NCI-H1694 treated with DMSO at 0.1 percent for 48 hours (cell line): ENCODE data around the gene TOMT.

ENCODE experiments used
- DNase-seq: peaks from one replicate; lab custom pipeline; 2025; lab: John Stamatoyannopoulos, UW

Gene TOMT

GRCh38 chr11:72105888-72106287, at the start of gene TOMT:
Gene TOMT (plus strand): TSS chr11:72105924. CDS start chr11:72105952, 28 bp downstream.
- DNase-seq: no peak

GRCh38 chr11:72058416-72059034, 47.2 kb upstream of the TOMT start:
- DNase-seq: peak; percentile 48

GRCh38 chr11:72061739-72062396, 43.9 kb upstream of the TOMT start:
- DNase-seq: no peak

- DNase-seq: no peak
Observed at GRCh38 chr11:72066855-72067254, 38.9 kb upstream of the TOMT start.

GRCh38 chr11:72067266-72067665, 38.5 kb upstream of the TOMT start:
- no peak for DNase-seq

- no peak for DNase-seq
Observed at GRCh38 chr11:72067676-72068075, 38.0 kb upstream of the TOMT start.

GRCh38 chr11:72069200-72069599, 36.5 kb upstream of the TOMT start:
- no peak for DNase-seq

GRCh38 chr11:72069787-72070251, 35.9 kb upstream of the TOMT start:
- DNase-seq: no peak

GRCh38 chr11:72070491-72070890, 35.2 kb upstream of the TOMT start:
- DNase-seq: no peak

GRCh38 chr11:72072348-72072747, 33.4 kb upstream of the TOMT start:
- DNase-seq: no peak

- DNase-seq: no peak
Observed at GRCh38 chr11:72075109-72075508, 30.6 kb upstream of the TOMT start.

GRCh38 chr11:72075756-72076155, 30.0 kb upstream of the TOMT start:
- DNase-seq: no peak

- no peak for DNase-seq
Observed at GRCh38 chr11:72078477-72078876, 27.2 kb upstream of the TOMT start.

GRCh38 chr11:72079819-72080325, 25.9 kb upstream of the TOMT start:
- DNase-seq: no peak

- peak; percentile 99 for DNase-seq
Observed at GRCh38 chr11:72080326-72081183, 25.2 kb upstream of the TOMT start, which contains the start of the genes LRRC51 and NUMA1. Gene LRRC51 (plus strand): TSS chr11:72080850. CDS start chr11:72089084, 8,234 bp downstream. Gene NUMA1 (minus strand): TSS chr11:72080542. CDS start chr11:72035943, 44,599 bp downstream.

GRCh38 chr11:72081184-72081644, 24.5 kb upstream of the TOMT start:
- no peak for DNase-seq

GRCh38 chr11:72081821-72082453, 23.8 kb upstream of the TOMT start:
- no peak for DNase-seq

GRCh38 chr11:72083414-72083813, 22.3 kb upstream of the TOMT start:
- DNase-seq: no peak

- DNase-seq: peak; percentile 62
Observed at GRCh38 chr11:72084076-72084475, 21.6 kb upstream of the TOMT start.

- peak; percentile 74 for DNase-seq
Observed at GRCh38 chr11:72084965-72085364, 20.8 kb upstream of the TOMT start.

- peak; percentile 32 for DNase-seq
Observed at GRCh38 chr11:72085621-72086351, 19.9 kb upstream of the TOMT start.
